ENCODE data around the gene ADAMTS10. TPM values are rescaled to one million over a fixed set of nuclear protein-coding genes. Genes with fewer than 3 reads are reported as not detected.
A peak's percentile ranks its signal among the peaks of the same experiment; 100 is the strongest.
"Not testable (repeated sequence)": the region's sequence is repeated elsewhere in the genome, so short reads cannot be mapped to it uniquely, and the experiment has no call there.

The ADAMTS10 gene
- total RNA-seq, 1 donor from 2014 or later, result 31.4 TPM

GRCh38 chr19:8630796-8631424, 20.4 kb upstream of the ADAMTS10 start:
- H3K36me3 Mint-ChIP-seq (ENCODE audit: low read depth), result no peaks in the 10 kb centered on the region
- no peak overlapping the region for H3K27ac Mint-ChIP-seq (ENCODE audit: unreplicated experiment)
- no peak for TF ChIP-seq CTCF (conservative IDR thresholded peaks at IDR 0.05)
- DNase-seq (ENCODE audit: low read depth, low spot score), result no peak
- H3K27me3 Mint-ChIP-seq (ENCODE audit: low read depth), result no peaks in the 10 kb centered on the region
- peaks cover 6% of the 10 kb centered on the region for H3K4me1 Mint-ChIP-seq
- no peaks in the 10 kb centered on the region for H3K9me3 Mint-ChIP-seq
- H3K4me3 Mint-ChIP-seq, result no peak overlapping the region

- DNase-seq (ENCODE audit: low read depth, low spot score), result no peak
- Mint-ChIP-seq H3K27me3 (ENCODE audit: low read depth) (no peaks in the 10 kb centered on the region), H3K9me3 (no peaks in the 10 kb centered on the region), H3K36me3 (ENCODE audit: low read depth) (no peaks in the 10 kb centered on the region), H3K4me1 (peaks cover 6% of the 10 kb centered on the region), H3K4me3 (no peak within 1 kb of the TSS), H3K27ac (ENCODE audit: unreplicated experiment) (peak within 1 kb of the TSS; percentile 88)
- TF ChIP-seq CTCF (conservative IDR thresholded peaks at IDR 0.05), result no peak
These were observed 19.6 kb upstream of the ADAMTS10 start, which contains the start of gene NFILZ for GRCh38 chr19:8629996-8630683. TSS of gene NFILZ (plus strand) at chr19:8630633. CDS start at chr19:8676766, 46,133 bp downstream.

GRCh38 chr19:8629184-8629583, 18.7 kb upstream of the ADAMTS10 start:
- Mint-ChIP-seq H3K9me3 (no peaks in the 10 kb centered on the region), H3K27ac (ENCODE audit: unreplicated experiment) (no peak overlapping the region), H3K4me1 (peaks cover 6% of the 10 kb centered on the region), H3K36me3 (ENCODE audit: low read depth) (no peaks in the 10 kb centered on the region), H3K4me3 (no peak overlapping the region), H3K27me3 (ENCODE audit: low read depth) (no peaks in the 10 kb centered on the region)
- TF ChIP-seq CTCF (conservative IDR thresholded peaks at IDR 0.05), result no peak
- no peak for DNase-seq (ENCODE audit: low read depth, low spot score)

GRCh38 chr19:8626842-8627241, 16.3 kb upstream of the ADAMTS10 start:
- H3K27ac Mint-ChIP-seq (ENCODE audit: unreplicated experiment), result no peak overlapping the region
- no peak for TF ChIP-seq CTCF (conservative IDR thresholded peaks at IDR 0.05)
- no peak overlapping the region for H3K4me3 Mint-ChIP-seq
- H3K9me3 Mint-ChIP-seq, result no peaks in the 10 kb centered on the region
- H3K36me3 Mint-ChIP-seq (ENCODE audit: low read depth), result no peaks in the 10 kb centered on the region
- H3K27me3 Mint-ChIP-seq (ENCODE audit: low read depth), result no peaks in the 10 kb centered on the region
- no peak for DNase-seq (ENCODE audit: low read depth, low spot score)
- peaks cover 6% of the 10 kb centered on the region for H3K4me1 Mint-ChIP-seq

GRCh38 chr19:8622886-8623285, 12.4 kb upstream of the ADAMTS10 start:
- not testable (repeated sequence) for H3K9me3 Mint-ChIP-seq; H3K4me3 Mint-ChIP-seq; DNase-seq (ENCODE audit: low read depth, low spot score); H3K36me3 Mint-ChIP-seq (ENCODE audit: low read depth); H3K27ac Mint-ChIP-seq (ENCODE audit: unreplicated experiment); H3K4me1 Mint-ChIP-seq
- peak; percentile 31 for TF ChIP-seq CTCF (conservative IDR thresholded peaks at IDR 0.05)
- peaks cover 12% of the 10 kb centered on the region for H3K27me3 Mint-ChIP-seq (ENCODE audit: low read depth)

Data from neural crest cell (in vitro differentiated cells).